NB4 (cell line): ENCODE measurements around the gene GPR39.

Experiments
- POLR2A ChIP-seq: IDR thresholded peaks from 2 replicates; pipeline ENCODE4 v1.6.1; 2011; ENCODE audit warnings: mild to moderate bottlenecking; ENCODE audit not compliant: insufficient read length; ENCODE audit errors: extremely low read depth
- TF ChIP-seq, protein P1 (sequence below): IDR thresholded peaks from one replicate; pipeline ENCODE4 v1.5.1; 2012; ENCODE audit warnings: low read depth, low read length
- TF ChIP-seq, protein P2 (sequence below): IDR thresholded peaks from 2 replicates; pipeline ENCODE4 v1.6.1; 2011; ENCODE audit warnings: low read depth, low read length

DNA sequence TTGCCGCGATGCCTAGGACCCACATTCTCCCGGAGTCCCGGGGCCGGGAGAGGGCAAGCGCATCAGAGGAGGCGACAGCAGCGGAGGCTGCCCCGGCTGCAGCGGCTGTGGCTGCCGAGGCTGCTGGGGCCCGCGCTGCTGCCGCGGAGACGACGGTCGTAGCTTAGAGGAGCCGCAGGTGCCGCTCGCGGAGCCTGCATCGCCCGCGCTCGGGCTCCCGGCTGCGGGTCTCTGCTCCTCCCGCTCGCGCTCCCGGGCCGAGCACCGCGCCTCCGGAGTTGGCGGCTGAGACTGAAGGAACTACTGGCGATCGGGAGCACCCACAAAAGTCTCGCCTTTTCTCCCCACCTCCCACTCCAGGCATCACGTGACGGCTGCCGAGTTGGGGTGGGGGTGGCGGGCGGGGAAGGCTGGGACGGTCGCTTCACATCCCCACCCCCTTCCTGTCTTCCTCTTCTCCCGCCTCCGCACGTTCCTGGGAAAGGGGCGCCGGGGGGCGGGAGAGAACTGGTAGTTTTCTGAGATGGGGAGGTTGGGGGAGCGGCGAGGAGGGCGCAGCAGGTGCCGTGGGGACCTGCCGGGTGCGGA, 253.4 kb downstream of the GPR39 start, which contains the start of gene LYPD1:
- TF ChIP-seq, protein P1, sequence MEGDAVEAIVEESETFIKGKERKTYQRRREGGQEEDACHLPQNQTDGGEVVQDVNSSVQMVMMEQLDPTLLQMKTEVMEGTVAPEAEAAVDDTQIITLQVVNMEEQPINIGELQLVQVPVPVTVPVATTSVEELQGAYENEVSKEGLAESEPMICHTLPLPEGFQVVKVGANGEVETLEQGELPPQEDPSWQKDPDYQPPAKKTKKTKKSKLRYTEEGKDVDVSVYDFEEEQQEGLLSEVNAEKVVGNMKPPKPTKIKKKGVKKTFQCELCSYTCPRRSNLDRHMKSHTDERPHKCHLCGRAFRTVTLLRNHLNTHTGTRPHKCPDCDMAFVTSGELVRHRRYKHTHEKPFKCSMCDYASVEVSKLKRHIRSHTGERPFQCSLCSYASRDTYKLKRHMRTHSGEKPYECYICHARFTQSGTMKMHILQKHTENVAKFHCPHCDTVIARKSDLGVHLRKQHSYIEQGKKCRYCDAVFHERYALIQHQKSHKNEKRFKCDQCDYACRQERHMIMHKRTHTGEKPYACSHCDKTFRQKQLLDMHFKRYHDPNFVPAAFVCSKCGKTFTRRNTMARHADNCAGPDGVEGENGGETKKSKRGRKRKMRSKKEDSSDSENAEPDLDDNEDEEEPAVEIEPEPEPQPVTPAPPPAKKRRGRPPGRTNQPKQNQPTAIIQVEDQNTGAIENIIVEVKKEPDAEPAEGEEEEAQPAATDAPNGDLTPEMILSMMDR: no peak
- no peak for TF ChIP-seq POLR2A
- TF ChIP-seq, protein P2, sequence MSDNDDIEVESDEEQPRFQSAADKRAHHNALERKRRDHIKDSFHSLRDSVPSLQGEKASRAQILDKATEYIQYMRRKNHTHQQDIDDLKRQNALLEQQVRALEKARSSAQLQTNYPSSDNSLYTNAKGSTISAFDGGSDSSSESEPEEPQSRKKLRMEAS: no peak
